ENCODE data around the gene LRP3.

DNA sequence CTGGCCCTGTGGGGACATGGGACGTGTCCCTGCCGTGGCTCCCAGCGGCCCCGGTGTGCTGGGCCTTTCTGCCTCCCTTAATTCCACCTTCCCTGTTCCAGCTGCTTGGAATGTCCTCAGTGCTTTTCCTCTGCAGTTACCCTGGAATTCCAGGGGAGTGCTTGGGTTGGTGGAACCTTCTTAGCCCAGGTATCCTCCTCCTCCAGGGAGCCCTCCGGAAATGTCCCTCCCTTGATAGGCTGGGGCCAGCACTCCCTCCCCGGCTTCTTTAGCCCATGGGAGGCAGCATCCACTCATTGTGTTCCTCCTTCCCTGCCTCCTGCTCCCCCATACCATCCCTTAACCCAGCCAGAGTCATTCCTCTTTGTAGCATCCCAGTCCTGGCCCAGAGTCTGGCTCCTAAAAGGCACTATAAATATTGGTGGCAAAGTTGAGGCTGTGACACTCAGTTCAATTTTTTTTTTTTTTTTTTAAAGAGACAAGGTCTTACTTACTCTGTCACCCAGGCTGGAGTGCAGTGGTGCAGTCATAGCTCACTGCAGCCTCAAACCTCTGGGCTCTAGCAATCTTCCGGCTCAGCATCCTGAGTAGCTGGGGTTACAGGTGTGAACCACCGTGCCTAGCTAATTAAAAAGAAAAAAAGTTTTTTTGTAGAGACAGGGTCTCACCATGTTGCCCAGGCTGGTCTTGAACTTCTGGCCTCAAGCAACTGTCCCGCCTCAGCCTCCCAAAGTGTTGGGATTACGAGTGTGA, 45.3 kb downstream of the LRP3 start:
- no peak for TF ChIP-seq TARDBP (IDR thresholded peaks at IDR 0.05)
- TF ChIP-seq HDGF (IDR thresholded peaks at IDR 0.05; ENCODE audit: borderline replicate concordance): no peak

Data from HEK293T (cell line).